Kidney epithelial cell (primary cell): ENCODE results near the gene AKAP13. TPM values are rescaled to one million over a fixed set of nuclear protein-coding genes. Genes with fewer than 3 reads are reported as not detected.

Experiments used
- DNase-seq: peaks from one replicate; pipeline ENCODE4 v3.0.0-alpha.2; 2010; ENCODE audit warnings: low read depth
- H3K27me3 ChIP-seq: 2 replicates; pipeline ENCODE4 v1.6.0; 2011; ENCODE audit warnings: low read length; ENCODE audit not compliant: control insufficient read depth, insufficient read depth
- H3K36me3 ChIP-seq: 2 replicates; pipeline ENCODE4 v1.5.1; 2011; ENCODE audit warnings: low read length; ENCODE audit not compliant: control insufficient read depth, insufficient read depth
- H3K4me3 ChIP-seq: 2 replicates; pipeline ENCODE4 v1.5.1; 2011; ENCODE audit warnings: low read depth, mild to moderate bottlenecking, control low read depth, low read length
- total RNA-seq: library from RNA; depleted of rRNA; stranded (reverse); fragments of >200 nt; gene quantifications from 2 replicates; pipeline ENCODE4 v1.2.3, GENCODE V29; 2015
- TF ChIP-seq, protein P1 (sequence below): IDR thresholded peaks from 2 replicates; pipeline ENCODE4 v1.5.1; 2011; ENCODE audit warnings: mild to moderate bottlenecking, moderate library complexity, low read length, control low read depth, inconsistent platforms; ENCODE audit not compliant: insufficient read depth, poor library complexity, severe bottlenecking

Gene AKAP13
- total RNA-seq, 1 donor from 2014 or later = 54.0 TPM

DNA sequence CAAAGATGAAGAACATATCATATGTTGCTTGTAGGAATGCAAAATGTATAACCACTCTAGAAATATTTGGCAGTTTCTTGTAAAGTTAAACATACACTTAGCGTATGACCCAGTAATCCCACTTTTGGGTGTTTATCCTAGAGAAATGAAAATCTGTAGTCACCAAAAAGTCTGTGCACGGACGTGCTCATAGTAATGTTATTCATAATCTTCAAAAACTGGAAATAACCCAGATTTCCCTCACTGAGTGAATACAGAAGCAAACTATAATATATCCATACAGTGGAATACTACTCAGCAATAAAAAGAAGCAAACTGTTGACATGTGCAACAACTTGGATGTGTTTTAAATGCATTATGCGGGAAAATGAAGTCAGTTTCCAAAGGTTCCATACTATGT, 155.9 kb downstream of the AKAP13 start:
- H3K27me3 ChIP-seq = no peaks in the 10 kb centered on the region
- no peak for DNase-seq
- TF ChIP-seq, protein P1, sequence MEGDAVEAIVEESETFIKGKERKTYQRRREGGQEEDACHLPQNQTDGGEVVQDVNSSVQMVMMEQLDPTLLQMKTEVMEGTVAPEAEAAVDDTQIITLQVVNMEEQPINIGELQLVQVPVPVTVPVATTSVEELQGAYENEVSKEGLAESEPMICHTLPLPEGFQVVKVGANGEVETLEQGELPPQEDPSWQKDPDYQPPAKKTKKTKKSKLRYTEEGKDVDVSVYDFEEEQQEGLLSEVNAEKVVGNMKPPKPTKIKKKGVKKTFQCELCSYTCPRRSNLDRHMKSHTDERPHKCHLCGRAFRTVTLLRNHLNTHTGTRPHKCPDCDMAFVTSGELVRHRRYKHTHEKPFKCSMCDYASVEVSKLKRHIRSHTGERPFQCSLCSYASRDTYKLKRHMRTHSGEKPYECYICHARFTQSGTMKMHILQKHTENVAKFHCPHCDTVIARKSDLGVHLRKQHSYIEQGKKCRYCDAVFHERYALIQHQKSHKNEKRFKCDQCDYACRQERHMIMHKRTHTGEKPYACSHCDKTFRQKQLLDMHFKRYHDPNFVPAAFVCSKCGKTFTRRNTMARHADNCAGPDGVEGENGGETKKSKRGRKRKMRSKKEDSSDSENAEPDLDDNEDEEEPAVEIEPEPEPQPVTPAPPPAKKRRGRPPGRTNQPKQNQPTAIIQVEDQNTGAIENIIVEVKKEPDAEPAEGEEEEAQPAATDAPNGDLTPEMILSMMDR = no peak
- H3K4me3 ChIP-seq = no peak overlapping the region
- no peaks in the 10 kb centered on the region for H3K36me3 ChIP-seq

DNA sequence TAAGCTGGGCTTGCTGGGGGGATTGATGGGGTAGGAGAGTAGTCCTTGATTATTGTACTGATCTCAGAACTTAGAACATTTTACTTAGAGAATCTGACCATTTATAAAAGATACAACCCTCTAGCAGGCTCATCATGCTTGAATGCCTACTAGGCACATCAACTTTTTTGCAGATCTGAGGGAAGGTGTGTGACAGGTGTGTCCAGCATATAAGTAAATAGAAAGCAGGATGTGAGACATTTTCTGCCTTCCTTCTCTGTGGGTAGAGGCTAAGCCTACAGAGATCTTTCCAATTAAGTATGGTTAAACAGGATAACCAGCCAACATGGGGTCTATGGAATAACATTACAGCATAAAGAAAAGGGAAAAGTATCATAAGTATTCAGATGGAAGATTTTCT, 159.1 kb downstream of the AKAP13 start:
- DNase-seq = no peak
- H3K4me3 ChIP-seq = no peak overlapping the region
- peaks cover 2% of the 10 kb centered on the region for H3K36me3 ChIP-seq
- TF ChIP-seq, protein P1 = no peak
- no peaks in the 10 kb centered on the region for H3K27me3 ChIP-seq

DNA sequence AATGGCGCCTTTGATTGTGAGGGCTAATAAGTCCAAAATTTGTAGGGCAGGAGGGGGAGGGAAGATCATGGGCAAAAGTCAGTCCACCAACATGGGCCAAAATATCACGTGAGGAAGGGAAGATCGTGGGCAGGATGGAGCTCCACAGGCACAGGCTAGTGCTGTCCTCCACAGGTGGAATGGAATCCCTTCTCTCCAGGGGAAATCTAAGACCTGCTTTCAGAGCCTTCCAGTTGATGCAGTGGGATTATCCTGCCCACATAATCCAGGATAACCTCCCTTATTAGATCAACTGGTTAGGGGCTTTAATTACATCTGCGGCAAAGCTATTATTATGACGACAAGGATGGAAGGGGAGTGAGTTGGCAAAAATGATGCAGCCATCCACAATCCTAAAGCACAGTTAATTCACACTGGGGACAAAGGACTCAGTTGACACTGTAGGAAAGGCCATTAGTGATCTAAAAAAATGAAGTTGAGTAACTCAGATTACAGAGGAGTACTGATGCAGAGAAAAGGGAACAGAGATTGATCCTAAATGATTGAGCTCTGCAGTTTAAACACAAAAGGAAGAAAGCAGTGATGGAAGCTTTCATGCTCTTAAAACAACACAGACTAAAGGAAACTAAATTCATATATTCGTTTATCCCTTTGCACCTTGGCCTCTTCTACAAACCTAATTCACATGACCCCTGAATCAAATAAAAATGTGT, 159.8 kb downstream of the AKAP13 start:
- TF ChIP-seq, protein P1 = no peak
- peaks cover 2% of the 10 kb centered on the region for H3K36me3 ChIP-seq
- no peak for DNase-seq
- no peak overlapping the region for H3K4me3 ChIP-seq
- H3K27me3 ChIP-seq = no peaks in the 10 kb centered on the region

DNA sequence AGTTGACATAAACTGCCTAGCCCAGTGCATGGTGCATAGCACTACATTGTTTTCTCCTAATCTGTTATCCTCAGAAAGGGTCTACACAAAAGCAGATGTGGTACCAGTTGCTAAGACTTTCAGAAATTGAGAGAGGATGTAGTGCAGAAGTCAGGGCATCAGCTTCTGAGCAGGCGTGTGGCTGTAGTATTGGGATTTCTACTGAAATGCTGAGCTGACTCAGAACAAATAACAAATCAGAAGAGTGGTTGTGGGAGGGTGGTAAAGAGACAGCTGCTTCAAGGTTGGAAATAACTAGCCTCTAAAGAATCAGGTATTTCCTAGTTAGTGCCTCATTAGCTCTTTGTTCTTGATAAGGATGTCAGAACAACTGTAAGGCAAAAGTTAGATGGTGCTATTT, 161.3 kb downstream of the AKAP13 start:
- peaks cover 2% of the 10 kb centered on the region for H3K36me3 ChIP-seq

DNA sequence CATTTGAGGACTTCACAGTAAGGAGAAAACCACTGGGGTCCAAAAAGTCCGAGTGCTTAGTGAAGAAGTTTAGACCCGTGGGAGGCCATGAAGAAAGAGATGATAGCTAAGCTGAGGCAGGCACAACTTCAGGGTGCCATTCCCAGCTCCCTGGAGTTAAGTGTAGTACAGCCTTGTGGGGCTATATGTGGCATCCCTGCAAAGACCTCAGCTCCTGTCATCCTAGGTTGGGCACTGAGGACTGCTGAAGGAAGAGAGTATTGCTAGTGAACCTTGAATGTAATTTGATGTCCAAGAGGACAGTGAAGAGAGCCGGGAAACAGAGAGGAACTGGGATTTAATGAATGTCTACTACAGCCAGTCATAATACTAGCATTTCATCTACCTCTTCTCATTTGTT, 162.1 kb downstream of the AKAP13 start:
- TF ChIP-seq, protein P1 = no peak
- DNase-seq = no peak
- Histone ChIP-seq H3K36me3 (peaks cover 2% of the 10 kb centered on the region), H3K4me3 (no peak overlapping the region), H3K27me3 (no peaks in the 10 kb centered on the region)

More for the DNA sequence above, 161.3 kb downstream of the AKAP13 start:
- DNase-seq = no peak
- TF ChIP-seq, protein P1 = no peak
- H3K4me3 ChIP-seq = no peak overlapping the region
- H3K27me3 ChIP-seq = no peaks in the 10 kb centered on the region

DNA sequence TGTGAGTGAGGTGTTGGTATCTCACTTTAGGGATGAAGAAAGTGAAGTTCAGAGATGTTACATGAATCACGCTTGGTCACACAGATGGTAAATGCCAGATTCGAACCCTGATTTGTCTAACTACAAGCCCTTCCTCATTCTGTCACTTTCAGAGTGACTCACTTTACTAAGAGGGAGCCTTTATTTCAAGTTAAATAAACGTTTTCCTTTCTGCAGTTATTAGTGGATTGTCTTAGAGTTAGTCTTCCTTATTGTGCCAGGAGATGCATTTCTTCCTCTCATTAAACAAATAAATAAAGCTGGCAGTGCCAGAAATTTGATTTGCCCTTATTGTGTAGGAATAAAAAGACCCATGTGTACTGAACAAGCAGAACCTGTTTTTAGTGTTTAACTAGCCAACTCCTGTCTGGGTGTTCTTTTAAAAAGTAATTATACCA, 162.5 kb downstream of the AKAP13 start:
- TF ChIP-seq, protein P1 = no peak
- Histone ChIP-seq H3K27me3 (no peaks in the 10 kb centered on the region), H3K36me3 (peaks cover 2% of the 10 kb centered on the region), H3K4me3 (no peak overlapping the region)
- DNase-seq = no peak
